AG04449 (cell line): Measurements from ENCODE around the gene LIM2.
"Not testable (repeated sequence)": the region's sequence is repeated elsewhere in the genome, so short reads cannot be mapped to it uniquely, and the experiment has no call there.

Experiments
- CTCF ChIA-PET: fragments of 350-600 bp; formaldehyde crosslinking; extraction: SDS; loops from one replicate; lab custom pipeline; 2021; ENCODE audit warnings: antibody characterized with exemption; lab: Yijun Ruan, JAX
- POLR2A ChIA-PET: fragments of 400-600, 350-600 bp; formaldehyde crosslinking; extraction: SDS; loops from one replicate; lab custom pipeline; 2020; ENCODE audit warnings: antibody characterized with exemption, inconsistent platforms; lab: Yijun Ruan, JAX
- DNase-seq: peaks from one replicate; pipeline ENCODE4 v3.0.0-alpha.2; 2010; ENCODE audit warnings: low read depth, low spot score
- H3K4me3 ChIP-seq: 2 replicates; pipeline ENCODE4 v1.5.1; 2011; ENCODE audit warnings: low read depth, mild to moderate bottlenecking, control low read depth, low read length
- CTCF ChIP-seq: IDR thresholded peaks from one replicate; pipeline ENCODE4 v1.5.1; 2011; ENCODE audit warnings: mild to moderate bottlenecking, moderate library complexity, low read length, control low read depth, inconsistent platforms; ENCODE audit not compliant: insufficient read depth; ENCODE audit errors: missing control alignments

Gene LIM2

DNA sequence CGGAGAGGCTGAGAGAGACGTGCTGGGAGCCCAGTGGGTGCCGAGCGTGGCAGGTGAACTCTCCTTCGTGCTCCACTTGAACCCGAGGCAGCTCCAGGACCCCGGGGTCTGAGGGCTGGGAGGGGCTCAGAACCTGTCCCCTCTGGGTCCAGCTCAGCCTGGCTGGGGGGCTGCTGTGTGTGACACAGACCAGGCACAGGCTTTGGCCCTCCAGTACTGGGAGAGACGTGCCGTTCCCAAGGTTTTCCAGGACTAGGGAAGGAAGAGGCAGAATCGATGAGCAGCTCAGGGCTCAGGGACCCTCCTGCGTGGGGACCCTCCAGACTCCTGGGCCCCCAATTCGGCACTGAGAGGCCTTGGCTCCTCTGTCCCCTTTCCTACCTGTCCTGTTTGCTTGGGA, 27.4 kb upstream of the LIM2 start:
- no peak overlapping the region for H3K4me3 ChIP-seq
- CTCF ChIA-PET = no interaction called here
- DNase-seq = no peak
- no peak for TF ChIP-seq CTCF
- POLR2A ChIA-PET = no interaction called here

DNA sequence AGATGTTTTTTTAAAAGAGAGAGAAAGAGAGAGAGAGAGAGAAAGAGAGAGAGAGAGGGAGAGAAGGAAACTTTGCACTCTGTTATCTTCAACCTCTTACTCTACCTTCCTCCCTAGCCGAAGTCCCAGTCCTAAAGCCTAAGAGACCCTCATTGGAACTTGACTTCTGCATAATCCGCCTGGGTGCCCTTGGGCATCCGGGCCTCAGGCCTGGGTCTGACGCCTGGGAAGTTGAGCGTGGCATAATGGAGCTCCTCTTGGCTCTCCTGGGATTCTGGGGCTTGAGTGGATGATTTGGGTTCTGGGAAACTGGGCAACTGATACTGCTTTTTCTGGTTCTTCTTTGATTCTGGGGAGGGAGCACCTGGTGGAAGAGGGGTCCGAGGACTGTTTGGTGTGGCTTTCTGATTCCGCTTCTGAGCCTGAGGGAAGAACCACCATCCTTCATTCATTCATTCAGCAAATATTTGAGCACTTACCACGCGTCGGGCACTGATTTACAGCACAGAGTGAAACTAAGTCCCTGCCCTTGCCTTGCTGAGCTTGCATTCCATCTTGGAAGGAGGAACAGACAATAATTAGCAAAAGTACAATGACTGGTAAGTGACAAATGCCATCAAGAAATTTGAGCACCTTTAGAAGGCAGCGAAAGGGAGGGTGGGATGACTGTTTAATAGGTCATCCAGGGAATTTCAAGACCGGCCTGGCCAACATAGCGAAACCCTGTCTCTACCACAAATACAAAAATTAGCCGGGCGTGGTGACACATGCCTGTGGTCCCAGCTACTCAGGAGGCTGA, 23.4 kb upstream of the LIM2 start:
- CTCF ChIA-PET = no interaction called here
- POLR2A ChIA-PET = no interaction called here
- no peak overlapping the region for H3K4me3 ChIP-seq
- no peak for TF ChIP-seq CTCF
- DNase-seq = no peak

DNA sequence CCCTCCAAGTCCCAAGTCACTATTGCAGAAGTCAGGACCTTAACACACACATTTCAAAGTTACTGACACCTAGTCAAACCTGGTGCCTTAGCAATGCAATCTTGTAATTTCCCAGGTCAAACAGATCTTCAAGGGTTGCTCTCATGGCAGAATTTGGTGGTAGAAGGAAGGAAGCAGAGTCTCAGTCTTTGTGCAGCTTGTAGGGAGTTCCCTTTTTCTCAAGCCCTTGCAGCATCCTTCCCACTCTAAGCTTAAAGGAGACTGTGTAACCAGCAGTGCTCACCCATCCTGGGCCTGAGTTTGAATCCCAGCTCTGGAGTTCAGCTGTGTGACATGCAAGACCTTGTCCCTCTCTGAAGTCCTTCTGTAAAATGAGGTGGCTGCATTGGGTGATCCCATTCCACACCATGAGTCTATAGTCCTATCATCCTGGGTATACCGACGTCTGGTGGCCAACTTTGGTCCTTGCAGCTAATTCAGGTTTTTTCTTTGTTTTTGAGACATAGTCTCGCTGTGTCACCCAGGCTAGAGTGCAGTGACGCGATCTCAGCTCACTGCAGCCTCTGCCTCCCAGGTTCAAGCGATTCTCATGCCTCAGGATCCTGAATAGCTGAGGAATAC, 19.8 kb upstream of the LIM2 start:
- no peak overlapping the region for H3K4me3 ChIP-seq
- DNase-seq = no peak
- ChIA-PET CTCF (interaction anchor here (0.7 to 1.3 kb wide), 4 partner anchors 9 to 69 kb away, joined by 3 to 10 read pairs (median 5); no protein-coding TSS in a partner anchor), POLR2A (no interaction called here)
- peak; percentile 14 for TF ChIP-seq CTCF

GRCh38 chr19:51402117-51402516, 14.3 kb upstream of the LIM2 start:
- TF ChIP-seq CTCF = no peak
- no peak for DNase-seq
- no peak overlapping the region for H3K4me3 ChIP-seq
- ChIA-PET CTCF (no interaction called here), POLR2A (no interaction called here)

- POLR2A ChIA-PET, H3K4me3 ChIP-seq, DNase-seq: not testable (repeated sequence)
- CTCF ChIA-PET = interaction anchor here (0.9 to 4.4 kb wide), 5 partner anchors 8 to 262 kb away, joined by 3 to 26 read pairs (median 3); partner anchors contain the start of gene SIGLEC10
Observed at GRCh38 chr19:51399936-51400335, 12.2 kb upstream of the LIM2 start.

DNA sequence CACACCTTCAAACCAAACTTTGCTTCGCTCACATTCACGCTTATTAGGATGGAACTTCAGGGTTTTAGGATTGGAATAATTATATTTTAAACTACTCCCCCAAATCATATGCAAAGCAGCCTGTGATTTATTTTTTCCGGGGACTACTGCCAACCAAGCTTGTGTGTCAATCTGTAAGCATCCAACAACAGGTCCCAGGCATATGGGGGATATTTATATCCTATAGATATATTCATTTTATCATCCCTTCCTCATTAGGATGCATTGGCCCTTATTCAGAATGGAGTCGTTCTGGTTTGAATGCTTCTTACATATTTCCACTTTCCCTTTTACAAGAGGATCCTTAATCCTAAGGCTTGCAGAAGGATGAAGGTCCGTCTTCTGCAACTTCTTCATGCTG, 11.5 kb upstream of the LIM2 start:
- ChIA-PET CTCF (interaction anchor here (0.9 to 4.4 kb wide), 5 partner anchors 8 to 262 kb away, joined by 3 to 26 read pairs (median 8); no protein-coding TSS in a partner anchor), POLR2A (no interaction called here)
- no peak overlapping the region for H3K4me3 ChIP-seq
- no peak for TF ChIP-seq CTCF
- DNase-seq = no peak
